NCI-H82 (cell line): ENCODE results near the gene GOLGA2.

ENCODE experiments used
- DNase-seq: peaks from one replicate; lab custom pipeline; 2025; lab: John Stamatoyannopoulos, UW

Gene GOLGA2

GRCh38 chr9:128257086-128257825 is 18.6 kb downstream of the GOLGA2 start:
- no peak for DNase-seq

GRCh38 chr9:128254855-128255759 is 20.7 kb downstream of the GOLGA2 start:
- DNase-seq, result peak; percentile 85

- no peak for DNase-seq
Measured at GRCh38 chr9:128254362-128254761, 21.4 kb downstream of the GOLGA2 start.

GRCh38 chr9:128253991-128254346 is 21.8 kb downstream of the GOLGA2 start:
- DNase-seq, result no peak

GRCh38 chr9:128253140-128253990 is 22.4 kb downstream of the GOLGA2 start:
- no peak for DNase-seq

GRCh38 chr9:128252317-128253139 is 23.3 kb downstream of the GOLGA2 start:
- no peak for DNase-seq

- no peak for DNase-seq
Measured at GRCh38 chr9:128251732-128252100, 24.1 kb downstream of the GOLGA2 start.

- no peak for DNase-seq
Measured at GRCh38 chr9:128250839-128251731, 24.7 kb downstream of the GOLGA2 start.

GRCh38 chr9:128249908-128250838 is 25.6 kb downstream of the GOLGA2 start:
- DNase-seq, result peak; percentile 43

GRCh38 chr9:128249558-128249907 is 26.3 kb downstream of the GOLGA2 start:
- DNase-seq, result no peak

- no peak for DNase-seq
Measured at GRCh38 chr9:128247226-128247803, 28.5 kb downstream of the GOLGA2 start.

GRCh38 chr9:128246471-128246870 is 29.3 kb downstream of the GOLGA2 start:
- DNase-seq, result no peak

- no peak for DNase-seq
Measured at GRCh38 chr9:128245421-128246151, 30.2 kb downstream of the GOLGA2 start.

GRCh38 chr9:128244837-128245231 is 31.0 kb downstream of the GOLGA2 start:
- peak; percentile 53 for DNase-seq

GRCh38 chr9:128244091-128244836 is 31.5 kb downstream of the GOLGA2 start:
- DNase-seq, result no peak

GRCh38 chr9:128243215-128244018 is 32.4 kb downstream of the GOLGA2 start:
- no peak for DNase-seq

GRCh38 chr9:128242828-128243214 is 33.0 kb downstream of the GOLGA2 start:
- DNase-seq, result no peak
